Esophagus muscularis mucosa (tissue), 3 donors: ENCODE results near the gene AGBL1.

Experiments used
- CTCF ChIP-seq, 3 experiments: fragments of 200-600 bp in 2 of 3; fragments of 450-650 bp in 1 of 3; sonication (generic) in 2 of 3; IDR thresholded peaks; one replicate each; pipeline ENCODE4 v1.5.1; 2017 to 2019; ENCODE audit warnings: antibody characterized with exemption in 3 of 3, mild to moderate bottlenecking in 2 of 3, moderate library complexity in 1 of 3
- POLR2A ChIP-seq: fragments of 450-650 bp; IDR thresholded peaks from one replicate; pipeline ENCODE4 v1.6.1; 2017; ENCODE audit warnings: antibody characterized with exemption, moderate library complexity, mild to moderate bottlenecking, low read depth

GRCh38 chr15:86911022-86911421, 831.4 kb downstream of the AGBL1 start:
- TF ChIP-seq POLR2A: no peak
- no peak for TF ChIP-seq CTCF (IDR thresholded peaks at IDR 0.05)
